Endothelial cell of umbilical vein (primary cell): ENCODE results near the gene CELA2B. TPM values are rescaled to one million over a fixed set of nuclear protein-coding genes. Genes with fewer than 3 reads are reported as not detected.

ENCODE experiments used
- BruUV-seq: library from RNA; stranded (reverse); fragments of 400-500 nt; replicated peaks from 2 replicates; lab custom pipeline; 2021; lab: Mats Ljungman, UMichigan
- CTCF ChIA-PET: fragments of 300-600, 350-600 bp; sonication (Branson Sonifier 250); formaldehyde crosslinking; loops from one replicate; lab custom pipeline; 2021; ENCODE audit warnings: antibody characterized with exemption, inconsistent platforms; lab: Charles Lee
- POLR2A ChIA-PET: fragments of 300-600, 350-600 bp; sonication (Branson Sonifier 250); formaldehyde crosslinking; loops from one replicate; lab custom pipeline; 2021; ENCODE audit warnings: antibody characterized with exemption, inconsistent platforms; lab: Charles Lee
- DNase-seq: peaks from one replicate; pipeline ENCODE4 v3.0.0-alpha.2; 2011; ENCODE audit warnings: low read depth, low spot score
- FAIRE-seq: peaks from 2 replicates; lab custom pipeline; 2011; peaks lifted over from hg19 to GRCh38; lab: Jason Lieb, UNC
- H2AFZ ChIP-seq: 2 replicates; pipeline ENCODE4 v1.6.0; 2012; ENCODE audit warnings: low read depth, low read length, control low read depth, inconsistent platforms
- H3K27ac ChIP-seq: 2 replicates; pipeline ENCODE4 v1.5.1; 2011; ENCODE audit warnings: low read depth, mild to moderate bottlenecking, control low read depth, low read length, moderate library complexity; ENCODE audit not compliant: insufficient read depth
- H3K27me3 ChIP-seq, 2 experiments: 2 replicates each; pipeline versions ENCODE4 v1.6.0 to v1.6.1; 2011; ENCODE audit warnings: low read length in 2 of 2, mixed read lengths in 1 of 2; ENCODE audit not compliant: control insufficient read depth in 2 of 2, insufficient read depth in 2 of 2
- H3K36me3 ChIP-seq, 2 experiments: 2 replicates in 1 of 2; 3 replicates in 1 of 2; pipeline ENCODE4 v1.5.1; 2011; ENCODE audit warnings: low read length in 2 of 2, mild to moderate bottlenecking in 1 of 2, moderate library complexity in 1 of 2; ENCODE audit not compliant: control insufficient read depth in 2 of 2, insufficient read depth in 2 of 2; ENCODE audit errors: extremely low read depth in 1 of 2
- H3K4me1 ChIP-seq: 3 replicates; pipeline ENCODE4 v1.5.1; 2011; ENCODE audit warnings: mild to moderate bottlenecking, low read length; ENCODE audit not compliant: control insufficient read depth, insufficient read depth; ENCODE audit errors: extremely low read depth
- H3K4me2 ChIP-seq: 2 replicates; pipeline ENCODE4 v1.6.1; 2011; ENCODE audit warnings: low read length, control low read depth, mixed read lengths; ENCODE audit not compliant: insufficient read depth
- H3K4me3 ChIP-seq, 3 experiments: fragments of 200-600 bp in 1 of 3; sonication (generic), shearing (Covaris generic) in 1 of 3; replicated peaks in 1 of 3; 2 replicates each; pipeline ENCODE4 v1.5.1; 2011 to 2016; ENCODE audit warnings: control low read depth in 3 of 3, low read length in 3 of 3, mild to moderate bottlenecking in 2 of 3, inconsistent platforms in 1 of 3, low read depth in 1 of 3, moderate library complexity in 1 of 3; ENCODE audit not compliant: insufficient read depth in 1 of 3
- H3K79me2 ChIP-seq: 2 replicates; pipeline ENCODE4 v1.6.0; 2012; ENCODE audit warnings: low read length, inconsistent platforms; ENCODE audit not compliant: control insufficient read depth, insufficient read depth
- H3K9ac ChIP-seq: replicated peaks from 2 replicates; pipeline ENCODE3; 2011; ENCODE audit warnings: low read length, control low read depth; ENCODE audit not compliant: insufficient read depth; ENCODE audit errors: extremely low read depth
- H3K9me1 ChIP-seq: replicated peaks from 3 replicates; pipeline ENCODE4 v1.6.0; 2011; ENCODE audit warnings: mild to moderate bottlenecking, low read length; ENCODE audit not compliant: control insufficient read depth, insufficient read depth; ENCODE audit errors: extremely low read depth
- H3K9me3 ChIP-seq: replicated peaks from 2 replicates; pipeline ENCODE4 v1.5.1; 2012; ENCODE audit warnings: low read length, inconsistent platforms; ENCODE audit not compliant: control insufficient read depth, insufficient read depth
- H4K20me1 ChIP-seq: replicated peaks from 2 replicates; pipeline ENCODE3; 2011; ENCODE audit warnings: mild to moderate bottlenecking, low read length; ENCODE audit not compliant: control insufficient read depth, insufficient read depth; ENCODE audit errors: extremely low read depth
- EZH2 ChIP-seq: IDR thresholded peaks from 2 replicates; pipeline ENCODE4 v1.6.1; 2012; ENCODE audit warnings: borderline replicate concordance, low read depth, mild to moderate bottlenecking, moderate library complexity, low read length, inconsistent platforms; ENCODE audit not compliant: severe bottlenecking
- FOS ChIP-seq: IDR thresholded peaks from 2 replicates; pipeline ENCODE4 v1.6.1; 2011; ENCODE audit warnings: mild to moderate bottlenecking, low read length, moderate library complexity, borderline replicate concordance; ENCODE audit not compliant: insufficient read depth
- GATA2 ChIP-seq: IDR thresholded peaks from 2 replicates; pipeline ENCODE4 v1.7.0; 2011; ENCODE audit warnings: low read depth, mild to moderate bottlenecking, moderate library complexity, mixed read lengths, low read length; ENCODE audit not compliant: insufficient read length, insufficient read depth
- JUN ChIP-seq: IDR thresholded peaks from 2 replicates; pipeline ENCODE4 v1.6.1; 2011; ENCODE audit warnings: borderline replicate concordance, low read depth; ENCODE audit not compliant: insufficient read length, insufficient read depth
- MYC ChIP-seq: IDR thresholded peaks from one replicate; pipeline ENCODE4 v1.6.1; 2011; ENCODE audit warnings: mild to moderate bottlenecking, low read depth, low read length
- POLR2A ChIP-seq: IDR thresholded peaks from 2 replicates; pipeline ENCODE4 v1.6.1; 2012; ENCODE audit warnings: low read depth, mild to moderate bottlenecking, control low read depth, low read length
- POLR2AphosphoS5 ChIP-seq: IDR thresholded peaks from 2 replicates; pipeline ENCODE4 v1.6.1; 2012; ENCODE audit warnings: low read depth, mild to moderate bottlenecking, control low read depth, low read length, moderate library complexity; ENCODE audit not compliant: insufficient read depth
- dilution Hi-C: fragments of 300-500 bp; cut with MboI; formaldehyde crosslinking; loops from one replicate; pipeline ENCODE4 v1.15.0; 2019; ENCODE audit warnings: low sequenced_read_pairs; ENCODE audit not compliant: extremely low pct_ligation_motif_present
- intact Hi-C: fragments of 100-400 bp; cut with micrococcal nuclease; formaldehyde crosslinking; loops from one replicate; pipeline ENCODE4 v1.10.0; 2022
- polyA plus RNA-seq, 4 experiments: library from polyadenylated mRNA; depleted of rRNA in 3 of 4; stranded (reverse) in 3 of 4; unstranded in 1 of 4; fragments of >200 nt; gene quantifications; 2 replicates each; pipeline versions ENCODE4 v1.2.1 to v1.2.3, GENCODE V29; 2011 to 2012; ENCODE audit warnings: missing spikeins in 1 of 4
- total RNA-seq: library from RNA; stranded (reverse); gene quantifications from 2 replicates; pipeline ENCODE4 v1.2.3, GENCODE V29; 2021
- TF ChIP-seq, protein P1 (sequence below): IDR thresholded peaks from 2 replicates; pipeline ENCODE4 v1.6.1; 2011; ENCODE audit not compliant: insufficient read depth, insufficient read length
- TF ChIP-seq, protein P2 (sequence below), 2 donors: IDR thresholded peaks; 1 replicate in 1 of 2; 2 replicates in 1 of 2; pipeline ENCODE4 v1.5.1; 2011; ENCODE audit warnings: low read length in 2 of 2, mild to moderate bottlenecking in 2 of 2, moderate library complexity in 2 of 2, control low read depth in 1 of 2, inconsistent platforms in 1 of 2, low read depth in 1 of 2; ENCODE audit not compliant: insufficient read depth in 1 of 2; ENCODE audit errors: extremely low read depth in 1 of 2

CELA2B gene
- total and polyA plus RNA-seq, 2 donors (not counting 3 experiments of a cell fraction or from before 2014, with no cell fraction given): not detected

DNA sequence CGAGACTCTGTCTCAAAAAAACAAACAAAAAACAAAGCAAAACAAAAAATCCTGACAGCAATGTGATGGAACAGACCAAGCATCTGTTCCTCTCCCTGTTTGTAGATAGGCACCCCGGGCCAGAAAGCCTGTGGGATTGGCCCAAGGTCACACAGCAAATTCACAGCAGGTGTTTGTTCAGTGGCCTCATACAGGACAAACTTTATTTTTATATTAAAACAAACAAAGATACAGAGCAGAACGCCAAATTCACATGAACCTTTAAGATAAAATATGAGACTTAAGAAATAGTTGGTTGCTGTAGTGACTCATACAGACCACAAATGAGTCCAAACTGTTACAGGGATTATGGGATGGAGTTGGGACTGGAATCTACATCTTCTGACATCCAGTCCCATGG is 21.6 kb upstream of the CELA2B start:
- CTCF ChIA-PET: no interaction called here
- no peaks in the 10 kb centered on the region for H3K9me3 ChIP-seq
- BruUV-seq: no TSS peak
- H3K9ac ChIP-seq: no peak overlapping the region
- H3K4me2 ChIP-seq: no peak overlapping the region
- dilution Hi-C loops (no loop called here), intact Hi-C loops (no loop called here)
- H3K4me1 ChIP-seq: no peaks in the 10 kb centered on the region
- POLR2A ChIA-PET: no interaction called here
- FAIRE-seq (no peak), DNase-seq (no peak)
- no peaks in the 10 kb centered on the region for H4K20me1 ChIP-seq
- H3K27me3 ChIP-seq: no peaks in the 10 kb centered on the region
- H3K27ac ChIP-seq: no peak overlapping the region
- TF ChIP-seq, protein P1, sequence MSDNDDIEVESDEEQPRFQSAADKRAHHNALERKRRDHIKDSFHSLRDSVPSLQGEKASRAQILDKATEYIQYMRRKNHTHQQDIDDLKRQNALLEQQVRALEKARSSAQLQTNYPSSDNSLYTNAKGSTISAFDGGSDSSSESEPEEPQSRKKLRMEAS: no peak
- H3K36me3 ChIP-seq: no peaks in the 10 kb centered on the region
- H3K4me3 ChIP-seq: no peak overlapping the region
- H3K9me1 ChIP-seq: no peaks in the 10 kb centered on the region
- H2AFZ ChIP-seq: no peak overlapping the region
- no peaks in the 10 kb centered on the region for H3K79me2 ChIP-seq

DNA sequence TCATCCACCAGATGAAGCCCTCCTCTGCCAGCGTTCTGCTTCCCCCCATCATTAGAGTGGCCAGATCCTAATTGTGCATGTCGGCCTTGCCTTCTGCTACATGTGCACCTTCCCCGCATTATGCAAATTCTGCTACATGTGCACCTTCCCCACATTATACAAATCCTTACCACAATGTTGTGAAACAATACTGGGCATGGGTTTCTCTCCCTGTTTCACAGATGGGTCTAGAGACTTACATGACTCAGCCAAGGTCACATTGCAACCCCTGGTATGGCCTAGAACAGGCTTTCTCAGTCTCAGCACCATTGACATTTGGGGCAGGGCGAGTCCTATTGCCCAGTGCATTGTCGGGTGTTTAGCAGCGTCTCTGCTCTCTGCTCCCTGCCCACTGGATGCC is 20.4 kb upstream of the CELA2B start:
- Histone ChIP-seq H3K4me1 (no peaks in the 10 kb centered on the region), H4K20me1 (no peaks in the 10 kb centered on the region), H3K79me2 (no peaks in the 10 kb centered on the region), H3K27me3 (no peaks in the 10 kb centered on the region), H2AFZ (no peak overlapping the region), H3K4me3 (no peak overlapping the region), H3K27ac (no peak overlapping the region), H3K9me3 (no peaks in the 10 kb centered on the region), H3K9me1 (no peaks in the 10 kb centered on the region), H3K36me3 (no peaks in the 10 kb centered on the region), H3K9ac (no peak overlapping the region), H3K4me2 (no peak overlapping the region)
- DNase-seq (no peak), FAIRE-seq (no peak)
- POLR2A ChIA-PET: no interaction called here
- TF ChIP-seq, protein P2, sequence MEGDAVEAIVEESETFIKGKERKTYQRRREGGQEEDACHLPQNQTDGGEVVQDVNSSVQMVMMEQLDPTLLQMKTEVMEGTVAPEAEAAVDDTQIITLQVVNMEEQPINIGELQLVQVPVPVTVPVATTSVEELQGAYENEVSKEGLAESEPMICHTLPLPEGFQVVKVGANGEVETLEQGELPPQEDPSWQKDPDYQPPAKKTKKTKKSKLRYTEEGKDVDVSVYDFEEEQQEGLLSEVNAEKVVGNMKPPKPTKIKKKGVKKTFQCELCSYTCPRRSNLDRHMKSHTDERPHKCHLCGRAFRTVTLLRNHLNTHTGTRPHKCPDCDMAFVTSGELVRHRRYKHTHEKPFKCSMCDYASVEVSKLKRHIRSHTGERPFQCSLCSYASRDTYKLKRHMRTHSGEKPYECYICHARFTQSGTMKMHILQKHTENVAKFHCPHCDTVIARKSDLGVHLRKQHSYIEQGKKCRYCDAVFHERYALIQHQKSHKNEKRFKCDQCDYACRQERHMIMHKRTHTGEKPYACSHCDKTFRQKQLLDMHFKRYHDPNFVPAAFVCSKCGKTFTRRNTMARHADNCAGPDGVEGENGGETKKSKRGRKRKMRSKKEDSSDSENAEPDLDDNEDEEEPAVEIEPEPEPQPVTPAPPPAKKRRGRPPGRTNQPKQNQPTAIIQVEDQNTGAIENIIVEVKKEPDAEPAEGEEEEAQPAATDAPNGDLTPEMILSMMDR (IDR thresholded peaks at IDR 0.05; ENCODE audit: extremely low read depth in 1 of 2, insufficient read depth in 1 of 2, low read depth in 1 of 2, low read length in 2 of 2): no peak
- TF ChIP-seq GATA2 (no peak), POLR2A (no peak), FOS (no peak), POLR2AphosphoS5 (no peak), JUN (no peak), MYC (no peak), EZH2 (no peak)
- TF ChIP-seq, protein P1: no peak
- CTCF ChIA-PET: no interaction called here
- dilution Hi-C loops: no loop called here
- BruUV-seq: no TSS peak
- intact Hi-C loops: no loop called here
